ENCODE results near the gene PPP1CA.

Gene PPP1CA

DNA sequence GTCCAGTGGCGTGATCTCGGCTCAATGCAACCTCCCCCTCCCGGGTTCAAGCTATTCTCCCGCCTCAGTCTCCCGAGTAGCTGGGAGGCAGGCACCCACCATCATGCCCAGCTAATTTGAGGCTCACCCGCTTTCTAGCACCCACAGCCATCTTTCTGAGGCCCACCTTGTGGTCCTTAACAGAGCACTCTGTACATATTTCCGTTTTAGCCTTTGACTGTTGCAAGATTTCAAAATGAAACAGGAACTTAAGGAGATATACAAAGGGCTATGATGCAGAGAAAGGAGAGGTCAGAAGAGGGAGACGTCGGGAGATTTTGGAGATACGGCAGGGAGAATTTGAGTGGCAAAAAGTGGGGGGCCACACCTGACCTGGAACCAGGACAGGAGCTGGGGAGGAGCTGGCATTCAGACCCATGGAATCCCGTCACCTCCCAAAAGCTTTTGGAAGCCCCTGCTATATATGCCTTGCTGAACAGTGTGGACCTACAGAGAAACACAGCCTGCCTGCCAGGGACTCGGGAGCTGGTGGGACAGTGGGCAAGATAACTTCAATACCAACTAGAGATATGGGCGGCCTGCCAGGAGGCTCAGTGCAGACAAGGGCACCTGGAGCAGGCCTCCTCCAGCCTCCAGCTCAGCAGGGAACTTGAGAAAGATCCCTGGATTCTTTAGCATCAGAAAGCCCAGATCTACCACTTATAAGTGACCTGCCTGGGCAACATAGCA lies 20.2 kb downstream of the PPP1CA start:
- no peak for DNase-seq

DNA sequence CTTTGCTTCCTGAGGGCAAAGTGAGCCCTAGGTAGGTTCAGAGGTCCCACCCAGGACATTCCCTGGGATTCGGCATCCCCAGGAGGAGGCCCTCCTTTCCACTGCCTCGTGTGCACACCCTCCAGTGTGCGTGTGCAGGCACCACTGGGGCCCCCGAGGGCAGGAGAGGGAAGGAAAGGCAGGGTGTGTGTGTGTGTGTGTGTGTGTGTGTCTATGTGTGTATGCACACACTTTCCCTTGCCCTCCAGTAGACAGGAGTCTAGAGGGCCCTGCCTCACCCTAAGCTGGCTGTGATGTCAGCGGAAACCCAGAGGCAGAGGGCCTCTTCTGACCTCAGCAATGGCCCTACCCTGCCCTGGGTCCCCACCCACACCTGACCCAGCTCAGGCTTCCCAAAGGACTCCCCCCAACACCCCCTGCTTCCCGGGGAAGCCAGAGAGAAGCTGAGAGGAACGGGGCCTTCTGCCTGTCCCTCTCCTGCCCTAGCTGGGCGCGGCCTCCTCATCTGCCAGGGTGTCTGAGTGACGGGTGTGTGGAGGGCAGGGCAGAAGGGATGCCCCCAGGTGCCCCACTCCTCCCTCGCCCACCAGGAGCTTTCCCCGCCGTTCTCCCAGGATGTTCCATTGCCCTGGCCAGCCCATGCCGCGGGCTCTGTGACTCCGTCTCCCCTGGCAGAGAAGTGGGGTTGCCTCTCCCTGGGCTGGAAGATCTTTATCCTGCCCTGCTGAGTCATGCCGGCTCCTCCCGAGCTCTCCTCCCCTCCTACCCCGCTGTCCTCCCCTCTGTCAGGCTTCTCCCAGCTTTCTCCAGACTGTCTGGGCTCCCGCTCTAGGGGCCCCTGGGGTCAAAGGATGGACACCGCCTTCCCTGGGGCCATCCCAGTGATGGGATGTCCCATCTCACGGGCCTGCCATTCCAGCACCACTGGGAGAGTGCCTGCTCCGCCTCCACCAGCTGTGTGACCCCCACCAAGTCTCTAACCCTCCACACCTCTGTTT lies 22.3 kb downstream of the PPP1CA start:
- no peak for DNase-seq

DNA sequence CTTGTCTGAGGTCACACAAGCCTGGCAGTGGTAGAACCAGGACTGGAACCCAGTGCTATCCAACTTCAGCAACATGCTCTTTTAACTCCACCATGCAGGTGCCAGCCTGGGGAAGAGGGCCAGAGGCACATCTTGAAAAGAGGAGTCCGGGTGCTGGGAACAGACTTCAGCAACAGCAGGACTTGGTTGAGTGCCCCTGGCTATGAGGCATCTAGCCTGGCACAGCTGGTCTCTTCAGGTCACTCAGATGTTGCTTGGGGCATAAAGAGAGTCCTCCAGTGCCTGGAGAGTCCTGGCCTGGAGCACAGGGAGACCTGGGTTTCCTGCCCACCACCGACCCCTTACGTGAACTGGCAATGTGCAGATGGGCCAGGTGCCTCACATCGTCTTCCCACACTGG lies 23.1 kb downstream of the PPP1CA start:
- DNase-seq = no peak

DNA sequence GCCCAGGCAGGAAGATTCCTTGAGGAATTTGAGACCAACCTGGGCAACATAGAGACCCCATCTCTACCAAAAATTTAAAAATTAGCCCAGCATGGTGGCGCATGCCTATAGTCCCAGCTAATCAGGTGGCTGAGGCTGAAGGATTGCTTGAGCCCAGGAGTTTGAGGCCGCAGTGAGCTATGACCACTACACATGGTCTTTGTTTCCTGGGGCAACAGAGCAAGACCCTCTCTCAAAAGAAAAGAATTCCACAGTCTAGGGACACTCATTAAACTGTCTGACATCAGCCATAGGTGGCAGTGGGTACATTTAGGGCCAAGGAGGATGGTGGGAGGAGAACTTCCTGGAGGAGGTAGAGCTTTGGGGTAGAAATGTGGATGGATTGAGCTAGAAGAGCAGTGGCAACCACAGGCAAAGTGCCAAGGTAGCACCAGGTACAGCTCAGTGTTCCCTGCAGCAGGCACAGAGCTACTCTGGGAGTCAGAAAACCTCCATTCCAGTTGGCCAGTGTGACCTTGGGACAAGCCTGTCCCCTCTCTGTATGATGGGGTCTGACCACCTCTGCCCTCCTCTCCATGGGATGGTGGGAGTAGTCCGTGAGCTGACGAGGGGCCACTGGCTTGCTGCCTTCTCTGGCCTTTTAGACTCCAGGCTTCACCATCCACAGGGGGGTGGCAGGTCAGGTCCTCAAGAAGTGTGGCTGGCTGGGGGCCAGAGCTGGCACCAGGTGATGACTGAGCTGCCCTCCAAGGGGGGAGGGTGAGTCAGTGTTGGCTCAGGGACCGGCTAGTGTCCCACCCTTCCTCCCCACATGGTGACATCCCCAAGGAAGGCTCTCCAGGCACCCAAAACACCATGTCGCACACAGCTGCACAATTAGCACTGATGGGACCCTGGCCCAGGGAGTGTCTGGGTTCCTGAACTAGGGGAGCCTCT lies 24.5 kb downstream of the PPP1CA start:
- no peak for DNase-seq

DNA sequence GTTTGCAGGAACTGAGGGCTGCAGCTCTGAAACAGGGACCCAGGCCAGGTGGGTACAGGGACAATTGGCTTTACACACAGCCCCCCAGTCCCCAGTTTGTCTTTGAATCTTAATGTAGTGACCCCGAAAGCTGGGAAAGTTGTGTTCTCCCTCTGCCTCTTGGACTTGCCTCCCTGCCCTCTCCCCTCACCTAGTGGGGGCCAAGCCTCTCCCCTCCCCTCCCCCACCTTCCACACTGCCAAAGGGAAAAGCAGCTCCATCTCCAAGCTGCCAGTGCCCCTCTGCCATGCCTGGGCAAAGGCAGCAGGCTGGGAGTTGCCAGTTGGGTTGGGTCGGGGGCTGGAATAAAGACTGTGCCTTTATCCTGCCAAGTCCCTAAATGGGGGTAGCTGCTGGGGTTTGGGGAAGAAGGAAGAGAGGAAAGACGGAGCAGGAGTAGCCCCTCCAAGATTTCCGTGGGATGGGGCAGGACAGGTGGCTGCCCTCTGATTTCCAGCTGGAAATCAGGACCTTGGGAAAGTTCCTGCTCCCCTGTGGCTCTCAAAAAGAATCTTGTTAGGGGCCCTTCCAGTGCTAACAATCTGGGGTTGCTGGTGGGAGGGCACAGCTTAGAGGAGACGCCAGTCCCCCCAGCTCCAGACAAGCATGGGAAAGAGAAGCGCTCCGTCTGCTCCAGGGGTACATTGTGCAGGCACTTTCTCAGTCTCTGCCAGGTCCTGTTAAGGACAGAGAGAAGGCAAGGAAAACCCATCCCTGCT lies 25.4 kb downstream of the PPP1CA start:
- no peak for DNase-seq

DNA sequence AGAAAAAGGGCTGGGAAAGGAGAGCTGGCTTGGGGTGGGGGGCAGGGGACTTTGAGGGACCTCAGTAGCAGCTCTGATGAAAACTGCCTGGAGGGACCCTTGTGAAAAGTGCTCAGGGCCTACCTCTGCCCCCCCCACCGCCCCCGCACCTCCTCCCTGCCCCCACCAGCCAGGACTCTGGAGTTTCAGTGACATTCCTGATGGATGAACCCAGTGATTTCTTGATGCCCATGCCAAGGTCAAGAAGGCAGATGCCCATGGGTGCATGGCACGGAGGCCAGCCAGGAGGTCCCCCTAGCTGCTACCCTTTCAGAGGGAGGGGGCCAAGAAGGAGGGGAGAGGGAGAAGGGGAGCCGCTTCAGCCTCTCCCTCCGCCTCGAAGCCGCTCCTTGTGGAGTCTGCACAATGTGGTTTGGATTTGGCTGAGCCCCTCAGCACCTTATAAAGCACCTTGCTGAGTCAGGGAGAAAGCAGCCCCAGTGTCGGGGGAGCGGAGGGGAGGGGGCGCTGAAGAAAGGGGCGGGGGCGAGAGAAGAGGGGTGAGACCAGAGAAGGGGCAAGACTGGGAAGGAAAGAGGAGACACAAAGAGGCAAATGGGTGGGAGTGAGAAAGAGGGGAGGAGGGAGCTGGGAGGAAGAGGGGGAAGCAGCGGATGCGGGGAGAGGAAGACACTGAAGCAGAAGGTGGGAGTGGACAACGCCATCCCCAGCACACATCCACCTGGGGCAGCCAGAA lies 26.2 kb downstream of the PPP1CA start:
- DNase-seq = no peak

DNA sequence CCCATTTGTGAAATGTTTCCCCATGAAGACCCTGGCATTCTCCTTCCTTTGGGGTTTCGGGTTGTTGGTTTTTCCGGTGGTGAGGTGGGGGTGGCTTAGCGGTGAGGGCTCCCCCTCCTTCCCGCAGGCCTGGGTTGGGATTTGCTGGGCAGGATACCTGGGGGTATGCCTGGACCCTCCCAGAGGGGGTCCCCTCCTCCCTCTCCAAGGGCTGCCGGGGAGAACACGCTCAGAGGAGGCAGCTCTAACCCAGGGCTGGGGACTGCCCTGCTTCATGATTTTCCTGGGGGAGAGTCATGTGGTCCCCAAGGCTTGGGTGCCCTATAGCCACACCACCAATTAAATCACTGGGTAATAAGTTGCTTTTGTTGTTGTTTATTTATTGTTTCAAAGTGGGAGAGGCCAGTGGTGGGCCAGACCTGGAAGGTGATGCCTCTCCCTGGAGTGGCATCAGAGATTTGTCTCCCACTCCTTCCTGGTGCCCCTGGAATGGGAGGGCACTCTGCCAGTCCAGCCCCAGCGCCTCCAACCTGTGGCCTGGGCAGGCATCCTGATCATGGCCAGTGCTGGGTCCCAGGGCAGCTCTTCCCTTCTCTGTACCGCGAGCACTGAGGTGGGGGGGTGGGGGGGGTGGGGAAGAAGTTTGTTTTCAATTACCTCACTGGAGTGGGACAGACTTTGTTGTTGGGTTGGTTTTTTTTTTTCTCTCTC lies 26.9 kb downstream of the PPP1CA start:
- DNase-seq = no peak

DNA sequence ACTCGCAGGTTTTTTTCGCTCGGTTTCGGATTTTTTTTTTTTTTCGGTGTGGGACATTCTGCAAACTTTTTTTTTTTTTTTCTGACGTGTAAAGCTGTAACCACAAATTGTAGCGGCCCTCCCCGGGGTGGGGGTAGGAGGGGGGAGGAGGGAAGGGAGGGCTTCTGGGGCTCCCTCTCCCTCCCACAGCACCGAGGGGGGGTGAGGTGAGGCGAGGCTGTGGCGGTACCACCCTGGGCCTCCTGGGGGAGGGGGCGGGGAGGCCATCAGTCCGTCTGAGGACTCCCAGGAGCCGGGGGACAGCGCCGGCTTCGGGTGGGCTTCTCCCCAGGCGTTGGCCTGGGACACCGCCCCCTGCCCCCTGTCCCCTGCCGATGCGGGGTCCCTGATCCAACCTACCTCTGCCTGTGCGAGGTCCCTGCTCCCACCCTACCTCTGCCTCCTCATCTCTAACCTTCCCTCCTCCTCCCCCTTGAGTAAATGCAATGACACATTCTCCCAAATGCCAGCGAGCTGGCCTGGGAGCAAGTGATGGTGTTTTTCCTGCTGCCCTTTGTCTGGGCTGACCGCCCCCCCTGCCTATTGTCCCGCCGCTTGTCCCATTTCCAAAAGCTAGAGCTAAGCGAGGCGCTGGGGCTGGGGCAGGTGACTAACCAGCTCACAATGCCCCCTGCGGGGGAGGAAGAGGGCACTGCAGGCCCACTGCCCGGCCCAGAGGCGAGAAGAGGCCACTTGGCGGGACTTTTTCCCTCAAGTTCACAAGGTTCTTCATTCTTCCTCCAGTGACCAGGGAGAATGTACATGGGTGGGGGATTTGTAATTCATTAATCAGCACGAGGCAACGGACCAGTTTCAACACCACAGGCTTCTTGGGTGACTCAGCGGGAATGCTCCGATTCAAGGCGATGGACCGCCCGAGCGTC lies 27.7 kb downstream of the PPP1CA start:
- peak in 2 of 3 experiments; percentile 34 to 47 for DNase-seq

DNA sequence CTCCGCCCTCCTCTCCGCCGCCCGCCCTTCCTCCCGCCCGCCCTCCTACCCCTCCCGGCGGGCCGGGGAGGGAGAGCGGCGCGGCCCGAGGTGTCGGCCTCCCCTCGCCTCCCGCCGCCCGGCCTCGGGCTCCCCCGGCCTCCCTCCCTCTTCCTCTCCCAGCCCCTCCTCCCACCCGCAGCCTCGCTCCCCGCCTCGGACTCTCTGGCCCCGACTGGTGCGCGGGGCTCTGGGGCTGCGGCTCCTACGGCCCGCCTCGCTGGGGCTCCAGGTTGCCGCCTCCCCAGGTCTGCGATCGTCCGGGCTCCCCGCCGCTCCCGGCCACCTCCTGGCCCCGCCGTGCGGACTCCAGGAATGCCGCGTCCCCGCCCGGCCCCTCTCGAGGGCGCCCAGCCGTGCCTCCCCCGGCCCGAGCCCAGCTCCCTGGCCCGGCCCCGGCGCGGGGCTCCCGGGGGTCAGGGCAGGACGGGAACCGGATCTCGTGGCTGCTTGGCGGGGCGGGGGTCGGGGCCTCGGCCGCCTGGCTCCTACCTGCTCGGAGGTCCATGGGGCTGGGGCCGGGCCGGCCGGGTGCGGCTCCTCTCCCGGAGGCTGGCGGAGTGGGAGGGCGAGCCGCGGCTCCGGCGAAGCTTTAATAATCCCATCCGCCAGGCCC lies 28.5 kb downstream of the PPP1CA start, which contains the start of gene CLCF1:
Gene CLCF1 (minus strand): TSS at position 606 of the 655 bp plus-strand sequence. CDS start 59 bp downstream, at position 547.
- peak in 2 of 3 experiments; percentile 56 to 58 for DNase-seq

DNA sequence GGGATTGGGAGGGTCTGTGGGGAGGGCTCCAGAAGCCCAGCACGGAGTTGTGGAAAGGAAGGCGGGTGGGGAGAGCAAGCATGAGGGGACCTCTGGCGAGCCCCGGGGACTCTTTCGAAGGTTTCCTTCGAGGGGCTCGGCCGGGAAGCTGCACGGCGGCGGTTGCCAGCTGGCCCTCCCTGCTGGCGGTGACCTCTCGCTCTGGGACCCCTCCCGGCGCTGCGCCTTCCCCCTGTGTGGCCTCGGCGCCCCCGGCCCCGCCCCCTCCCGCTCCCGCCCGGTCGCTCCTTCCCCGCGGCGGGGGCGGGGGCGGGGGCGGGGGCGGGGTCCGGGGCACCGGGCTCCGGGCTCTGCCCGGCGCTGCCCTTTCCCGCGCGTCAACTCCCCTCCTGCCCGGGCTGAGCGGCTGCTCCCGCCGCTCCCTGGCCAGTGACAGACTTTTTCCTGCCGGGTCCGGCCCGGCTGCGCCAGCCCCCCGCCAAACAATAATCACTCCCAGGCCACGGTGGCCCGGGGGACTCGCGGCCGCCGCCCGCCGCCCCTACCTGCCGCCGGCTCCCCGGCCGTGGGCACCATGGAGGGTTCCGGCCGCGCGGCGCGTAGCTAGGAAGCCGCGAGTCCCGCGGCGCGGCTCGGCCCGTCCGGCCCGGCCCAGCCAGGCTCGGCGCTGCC lies 29.2 kb downstream of the PPP1CA start:
- DNase-seq = peak in 1 of 3 experiments; percentile 49

DNA sequence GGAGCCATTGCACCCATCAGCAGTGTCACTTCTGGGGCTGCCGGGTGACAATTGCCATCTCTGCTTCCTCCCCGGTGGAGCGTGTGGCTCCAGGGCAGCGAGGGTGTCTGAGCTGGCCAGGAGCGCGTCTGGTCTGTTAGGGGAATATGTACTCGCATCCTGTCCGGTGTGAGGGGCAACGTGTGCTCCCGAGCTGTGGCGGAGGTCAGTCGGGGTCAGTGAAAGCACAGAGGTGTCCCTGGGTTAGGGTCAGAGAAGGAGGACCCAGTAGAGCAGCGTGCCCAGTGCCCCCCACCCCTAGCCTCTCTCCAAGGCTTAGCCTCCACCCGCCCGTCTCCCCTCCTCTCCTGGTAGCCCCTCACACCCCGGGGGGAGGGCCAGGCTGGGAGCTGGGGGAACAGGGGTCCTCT lies 29.7 kb downstream of the PPP1CA start:
- no peak for DNase-seq

DNA sequence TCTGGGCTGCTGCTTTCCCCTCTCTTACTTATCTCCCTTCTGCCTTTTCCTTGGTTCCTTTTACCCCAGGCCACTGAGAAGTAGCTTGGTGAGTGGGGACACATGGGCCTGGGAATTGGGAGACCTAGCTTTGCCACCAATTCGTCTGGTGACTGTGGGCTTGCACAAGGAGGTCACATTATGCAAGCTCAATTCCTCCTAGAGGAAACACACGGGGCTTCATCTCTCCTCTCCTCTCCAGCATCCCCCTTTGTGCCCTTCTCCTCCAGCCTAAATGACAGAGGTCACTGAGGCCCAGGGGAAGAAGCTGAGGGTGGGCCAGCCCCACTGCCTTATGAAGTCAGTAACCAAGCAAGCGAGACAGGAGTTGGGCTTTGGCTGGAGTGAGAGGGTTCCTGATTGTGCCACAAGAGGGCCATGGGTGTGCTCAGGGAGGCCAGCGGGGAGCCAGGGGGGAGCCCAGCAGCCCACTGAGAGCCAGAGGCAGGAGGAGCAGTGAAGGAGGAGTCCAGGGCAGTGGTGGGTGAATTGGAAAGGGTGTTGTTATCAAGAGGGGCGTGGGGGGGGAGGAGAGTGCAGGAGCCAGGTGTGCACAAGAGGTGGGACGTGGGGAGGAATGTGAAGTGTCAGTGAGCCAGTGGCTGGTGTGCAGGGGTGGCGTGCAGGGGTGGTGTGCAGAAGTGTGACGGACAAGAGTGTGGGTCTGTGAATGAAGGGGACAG lies 30.3 kb downstream of the PPP1CA start:
- DNase-seq = peak in 1 of 3 experiments; percentile 14

DNA sequence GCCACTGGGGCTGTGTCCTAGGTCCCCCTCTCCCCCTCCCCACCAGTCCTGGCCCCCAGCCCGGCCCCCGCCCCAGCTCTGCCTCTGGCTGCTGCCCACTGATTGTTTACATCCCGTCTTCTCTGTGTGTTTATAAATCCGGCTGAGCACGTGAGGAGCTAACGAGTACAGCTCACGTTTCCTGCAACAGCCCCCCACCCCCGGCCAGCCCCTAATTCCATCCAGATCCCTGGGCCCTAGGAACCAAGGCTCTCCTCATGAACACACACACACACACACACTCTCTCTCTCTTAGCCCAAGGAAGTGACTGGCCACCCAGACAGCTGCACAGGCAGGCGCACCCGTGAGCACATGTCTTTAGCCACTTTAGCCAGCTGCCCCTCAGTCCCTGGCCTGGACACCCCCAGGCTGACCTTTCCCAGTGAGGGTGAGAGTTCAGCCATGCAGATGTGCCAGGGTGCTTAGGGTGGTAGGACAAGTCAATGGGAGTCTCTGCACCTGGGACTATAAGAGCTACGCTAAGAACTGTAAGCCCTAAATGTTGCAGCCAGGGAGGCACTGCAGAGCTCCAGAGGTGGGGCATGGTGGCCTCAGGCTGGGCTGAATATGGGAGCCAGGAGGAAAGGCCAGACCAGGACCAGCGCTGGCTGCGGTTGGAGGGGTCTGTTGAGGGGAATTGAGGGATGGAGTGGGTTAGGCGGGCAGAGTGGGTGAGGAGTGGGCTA lies 31.1 kb downstream of the PPP1CA start:
- peak in 2 of 3 experiments; percentile 49 to 68 for DNase-seq

DNA sequence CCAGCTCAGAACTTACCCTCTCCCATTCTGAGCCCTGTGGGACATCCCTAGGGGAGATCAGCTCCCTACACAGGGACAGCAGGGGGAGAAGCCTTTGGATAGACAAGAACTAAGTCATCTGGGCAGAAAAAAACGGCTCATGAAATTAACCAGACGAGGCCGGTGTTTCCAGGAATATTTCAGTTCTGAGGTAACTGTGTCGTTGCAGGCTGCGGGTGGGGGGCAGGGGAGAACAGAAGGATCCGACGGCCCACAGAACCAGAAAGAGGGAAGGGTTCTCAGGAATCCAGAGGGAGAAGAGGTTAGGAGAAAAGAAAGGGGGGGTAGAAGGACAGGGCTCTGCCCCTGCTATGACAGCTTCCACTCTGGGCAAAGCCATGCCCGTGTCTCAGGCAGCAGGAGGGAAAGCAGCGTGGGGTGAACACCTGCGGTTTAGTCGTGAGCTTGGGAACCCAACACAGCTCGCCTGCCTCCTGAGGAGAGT lies 31.8 kb downstream of the PPP1CA start:
- peak in 2 of 3 experiments; percentile 49 to 66 for DNase-seq

DNA sequence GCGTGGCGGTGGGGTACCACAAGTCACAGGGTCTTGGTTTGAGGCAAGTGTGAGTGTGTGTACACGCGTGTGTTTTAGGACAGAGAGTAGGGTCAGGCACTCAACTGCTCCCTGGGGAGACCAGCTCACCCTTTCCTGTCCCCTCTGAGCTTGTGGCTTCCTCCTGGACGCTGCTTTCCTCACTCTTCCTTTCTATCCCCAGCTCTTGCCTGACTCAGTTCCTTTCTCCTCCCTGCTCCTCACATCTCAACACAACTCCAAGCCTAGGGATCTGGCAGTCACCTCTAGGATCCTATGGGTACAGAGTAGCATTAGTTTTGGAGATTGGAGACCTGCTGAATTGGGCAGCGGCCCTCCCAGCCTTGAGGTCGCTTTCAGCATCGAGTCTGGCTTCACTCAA lies 32.4 kb downstream of the PPP1CA start:
- DNase-seq = no peak

DNA sequence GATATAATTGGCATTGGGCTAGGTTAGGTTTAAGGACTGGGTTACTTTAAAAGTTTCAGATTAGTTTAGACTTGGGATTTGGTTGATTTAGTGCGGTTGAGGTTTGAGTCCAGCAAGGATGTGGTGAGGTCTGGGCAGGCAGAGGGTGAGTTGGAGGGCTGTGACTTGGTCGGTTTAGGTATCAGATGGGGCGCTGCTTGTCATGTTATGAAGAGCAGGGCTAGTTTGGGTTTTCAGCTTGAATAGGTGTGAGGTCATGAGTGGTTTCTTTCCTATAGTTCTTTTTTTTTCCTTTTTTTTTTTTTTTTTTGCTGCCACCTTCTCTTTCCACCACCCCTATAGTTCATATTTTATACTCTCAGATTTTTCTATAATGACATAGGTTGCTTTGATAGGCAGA lies 33.0 kb downstream of the PPP1CA start:
- DNase-seq = no peak
